Activated T-helper 9 cell treated with anti-CD3 and anti-CD28 coated beads, Interleukin-2, amount 50 U/mL, for 16 hours (primary cell): ENCODE measurements around the gene SNAI3.
"Not testable (repeated sequence)": the region's sequence is repeated elsewhere in the genome, so short reads cannot be mapped to it uniquely, and the experiment has no call there.

Source experiments
- DNase-seq: peaks from one replicate; pipeline ENCODE4 v3.0.0-alpha.2; 2020; ENCODE audit warnings: low read depth

Gene SNAI3

GRCh38 chr16:88669980-88670379 lies 16.3 kb downstream of the SNAI3 start:
- DNase-seq, result no peak

- DNase-seq, result not testable (repeated sequence)
These were observed 16.8 kb downstream of the SNAI3 start for GRCh38 chr16:88669493-88669892.

- DNase-seq, result no peak
These were observed 18.8 kb downstream of the SNAI3 start for GRCh38 chr16:88667461-88667860.

- DNase-seq, result no peak
These were observed 20.7 kb downstream of the SNAI3 start for GRCh38 chr16:88665570-88665969.

GRCh38 chr16:88665148-88665547 lies 21.2 kb downstream of the SNAI3 start:
- no peak for DNase-seq

- peak; percentile 94 for DNase-seq
These were observed 23.3 kb downstream of the SNAI3 start, which contains the start of gene MVD for GRCh38 chr16:88662843-88663606. MVD (minus strand) TSS chr16:88663091; CDS start chr16:88663080, 11 bp downstream.

GRCh38 chr16:88662222-88662842 lies 24.0 kb downstream of the SNAI3 start:
- DNase-seq, result no peak

GRCh38 chr16:88661468-88661867 lies 24.8 kb downstream of the SNAI3 start:
- DNase-seq, result no peak

- DNase-seq, result no peak
These were observed 27.1 kb downstream of the SNAI3 start for GRCh38 chr16:88659160-88659559.

- no peak for DNase-seq
These were observed 27.6 kb downstream of the SNAI3 start for GRCh38 chr16:88658714-88659113.

GRCh38 chr16:88657371-88657770 lies 28.9 kb downstream of the SNAI3 start:
- DNase-seq, result no peak

GRCh38 chr16:88656291-88656980 lies 29.9 kb downstream of the SNAI3 start:
- no peak for DNase-seq

GRCh38 chr16:88655733-88656281 lies 30.5 kb downstream of the SNAI3 start:
- DNase-seq, result no peak

GRCh38 chr16:88655053-88655732 lies 31.1 kb downstream of the SNAI3 start:
- no peak for DNase-seq

- no peak for DNase-seq
These were observed 31.8 kb downstream of the SNAI3 start for GRCh38 chr16:88654363-88655052.

- DNase-seq, result no peak
These were observed 32.5 kb downstream of the SNAI3 start for GRCh38 chr16:88653596-88654362.

- no peak for DNase-seq
These were observed 33.2 kb downstream of the SNAI3 start for GRCh38 chr16:88653101-88653500.

- no peak for DNase-seq
These were observed 33.6 kb downstream of the SNAI3 start for GRCh38 chr16:88652762-88653063.

GRCh38 chr16:88651989-88652761 lies 34.1 kb downstream of the SNAI3 start:
- DNase-seq, result no peak
